HepG2 (cell line): ENCODE data around the gene STK40. TPM values are rescaled to one million over a fixed set of nuclear protein-coding genes. Genes with fewer than 3 reads are reported as not detected.
A peak's percentile ranks its signal among the peaks of the same experiment; 100 is the strongest.

Experiments used
- DMAP1 ChIP-seq: IDR thresholded peaks from 2 replicates; pipeline ENCODE4 v1.6.1; 2016
- EP300 ChIP-seq, 3 experiments: sonication (generic) in 1 of 3; formaldehyde crosslinking in 1 of 3; IDR thresholded peaks; 2 replicates each; pipeline versions ENCODE4 v1.5.1 to v1.6.1; 2011 to 2020; ENCODE audit warnings: low read depth in 2 of 3, low read length in 2 of 3, borderline replicate concordance in 1 of 3, improper control_type of control experiment in 1 of 3, mild to moderate bottlenecking in 1 of 3, missing genetic modification reagents in 1 of 3, moderate library complexity in 1 of 3
- GABPA ChIP-seq, 2 experiments: IDR thresholded peaks; 2 replicates each; pipeline ENCODE4 v1.6.1; 2011 to 2016; ENCODE audit warnings: low read depth in 2 of 2, low read length in 1 of 2, missing biosample characterization in 1 of 2, missing genetic modification characterization in 1 of 2
- JDP2 ChIP-seq: sonication (generic); formaldehyde crosslinking; IDR thresholded peaks from 2 replicates; pipeline ENCODE4 v1.8.1; 2022; ENCODE audit warnings: missing genetic modification reagents, borderline replicate concordance
- KLF16 ChIP-seq, 2 experiments: sonication (generic) in 1 of 2; formaldehyde crosslinking in 1 of 2; IDR thresholded peaks; 2 replicates each; pipeline versions ENCODE4 v1.6.1 to v1.8.0; 2016 to 2023; ENCODE audit warnings: missing genetic modification reagents in 2 of 2, missing compliant biosample characterization in 1 of 2
- MEIS1 ChIP-seq: sonication (generic); formaldehyde crosslinking; IDR thresholded peaks from 2 replicates; pipeline ENCODE4 v1.9.0; 2021; ENCODE audit warnings: mild to moderate bottlenecking, missing genetic modification reagents, moderate library complexity, borderline replicate concordance
- RELA ChIP-seq: sonication (generic); formaldehyde crosslinking; IDR thresholded peaks from 2 replicates; pipeline ENCODE4 v1.4.0; 2020; ENCODE audit warnings: missing genetic modification reagents
- ZBTB7A ChIP-seq: sonication (generic); formaldehyde crosslinking; IDR thresholded peaks from 2 replicates; pipeline ENCODE4 v1.8.0; 2022; ENCODE audit warnings: mild to moderate bottlenecking, missing genetic modification reagents
- ZNF143 ChIP-seq: sonication (generic); formaldehyde crosslinking; IDR thresholded peaks from 2 replicates; pipeline ENCODE4 v1.4.0; 2020; ENCODE audit warnings: missing genetic modification reagents
- ZNF430 ChIP-seq: sonication (generic); formaldehyde crosslinking; IDR thresholded peaks from 2 replicates; pipeline ENCODE4 v1.9.0; 2021; ENCODE audit warnings: mild to moderate bottlenecking, missing genetic modification reagents
- ZNF550 ChIP-seq: sonication (generic); formaldehyde crosslinking; IDR thresholded peaks from 2 replicates; pipeline ENCODE4 v1.4.0; 2020; ENCODE audit warnings: mild to moderate bottlenecking, missing genetic modification reagents, borderline replicate concordance
- ZNF720 ChIP-seq: sonication (generic); formaldehyde crosslinking; IDR thresholded peaks from 2 replicates; pipeline ENCODE4 v1.4.0; 2020; ENCODE audit warnings: missing genetic modification reagents
- polyA plus RNA-seq, 8 experiments: library from polyadenylated mRNA; depleted of rRNA in 3 of 8; stranded (reverse) in 7 of 8; unstranded in 1 of 8; fragments of >200 nt; fragmentation: Illumina TruSeq in 4 of 8; extraction: Trizol in 4 of 8; gene quantifications; 2 replicates each; pipeline versions ENCODE4 v1.2.1 to v1.2.3, GENCODE V29; 2011 to 2016; ENCODE audit warnings: low read depth in 4 of 8, missing spikeins in 1 of 8, mixed read lengths in 1 of 8; ENCODE audit not compliant: insufficient read depth in 1 of 8
- total RNA-seq, 5 experiments: library from RNA; depleted of rRNA; stranded (reverse); fragments of >200 nt; fragmentation: Illumina TruSeq; extraction: Trizol; gene quantifications; 2 replicates each; pipeline ENCODE4 v1.2.3, GENCODE V29; 2016; ENCODE audit warnings: low read depth in 1 of 5
- TF ChIP-seq, protein P1 (sequence below): sonication (generic); formaldehyde crosslinking; IDR thresholded peaks from 2 replicates; pipeline ENCODE4 v1.9.0; 2021; ENCODE audit warnings: mild to moderate bottlenecking, missing genetic modification reagents
- TF ChIP-seq, protein P2 (sequence below): sonication (generic); formaldehyde crosslinking; IDR thresholded peaks from 2 replicates; pipeline ENCODE4 v1.5.0; 2020; ENCODE audit warnings: missing genetic modification reagents
- TF ChIP-seq, protein P3 (sequence below): sonication (generic); formaldehyde crosslinking; IDR thresholded peaks from 2 replicates; pipeline ENCODE4 v1.8.1; 2023; ENCODE audit warnings: mild to moderate bottlenecking, missing genetic modification reagents
- TF ChIP-seq, protein P4 (sequence below): sonication (generic); formaldehyde crosslinking; IDR thresholded peaks from 2 replicates; pipeline ENCODE4 v1.8.0; 2023; ENCODE audit warnings: mild to moderate bottlenecking, missing genetic modification reagents
- TF ChIP-seq, protein P5 (sequence below): sonication (generic); formaldehyde crosslinking; IDR thresholded peaks from 2 replicates; pipeline ENCODE4 v1.4.0; 2020; ENCODE audit warnings: missing genetic modification reagents

The STK40 gene
- total and polyA plus RNA-seq, 2 of the 13 experiments (the other 11 are each of a cell fraction or from before 2014, with no cell fraction given) = 33.8 to 35.1 TPM

DNA sequence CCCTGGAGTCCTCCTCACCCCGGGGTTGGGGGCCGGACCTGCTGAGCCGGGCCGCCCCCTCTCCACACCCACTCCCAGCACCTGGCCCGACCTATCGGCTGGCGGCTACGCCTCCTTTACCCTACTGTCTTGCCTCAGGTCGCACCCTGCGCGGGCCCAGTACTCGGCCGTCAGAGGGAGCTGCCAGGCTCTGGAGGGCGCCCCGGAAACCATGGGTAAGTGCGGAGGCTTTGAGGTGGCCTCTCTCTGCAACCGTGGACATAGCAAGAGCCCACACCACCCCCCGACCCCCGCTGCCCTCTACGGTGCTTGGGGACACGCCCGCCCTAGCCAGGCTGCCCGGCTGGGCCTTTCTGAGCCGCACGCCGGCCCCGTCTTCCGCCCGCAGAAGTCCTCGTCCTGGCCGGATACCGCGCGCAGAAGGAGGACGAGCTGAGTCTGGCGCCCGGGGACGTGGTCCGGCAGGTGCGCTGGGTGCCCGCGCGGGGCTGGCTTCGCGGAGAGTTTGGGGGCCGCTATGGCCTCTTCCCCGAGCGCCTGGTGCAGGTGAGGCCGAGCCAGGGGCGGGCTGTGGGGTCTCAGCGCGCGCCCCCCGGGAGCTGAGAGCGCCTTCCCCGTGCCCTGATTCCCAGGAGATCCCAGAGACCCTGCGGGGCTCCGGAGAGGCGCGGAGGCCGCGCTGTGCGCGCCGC lies 79.4 kb downstream of the STK40 start, which contains the start of gene SH3D21 (continued):
- TF ChIP-seq, protein P1, sequence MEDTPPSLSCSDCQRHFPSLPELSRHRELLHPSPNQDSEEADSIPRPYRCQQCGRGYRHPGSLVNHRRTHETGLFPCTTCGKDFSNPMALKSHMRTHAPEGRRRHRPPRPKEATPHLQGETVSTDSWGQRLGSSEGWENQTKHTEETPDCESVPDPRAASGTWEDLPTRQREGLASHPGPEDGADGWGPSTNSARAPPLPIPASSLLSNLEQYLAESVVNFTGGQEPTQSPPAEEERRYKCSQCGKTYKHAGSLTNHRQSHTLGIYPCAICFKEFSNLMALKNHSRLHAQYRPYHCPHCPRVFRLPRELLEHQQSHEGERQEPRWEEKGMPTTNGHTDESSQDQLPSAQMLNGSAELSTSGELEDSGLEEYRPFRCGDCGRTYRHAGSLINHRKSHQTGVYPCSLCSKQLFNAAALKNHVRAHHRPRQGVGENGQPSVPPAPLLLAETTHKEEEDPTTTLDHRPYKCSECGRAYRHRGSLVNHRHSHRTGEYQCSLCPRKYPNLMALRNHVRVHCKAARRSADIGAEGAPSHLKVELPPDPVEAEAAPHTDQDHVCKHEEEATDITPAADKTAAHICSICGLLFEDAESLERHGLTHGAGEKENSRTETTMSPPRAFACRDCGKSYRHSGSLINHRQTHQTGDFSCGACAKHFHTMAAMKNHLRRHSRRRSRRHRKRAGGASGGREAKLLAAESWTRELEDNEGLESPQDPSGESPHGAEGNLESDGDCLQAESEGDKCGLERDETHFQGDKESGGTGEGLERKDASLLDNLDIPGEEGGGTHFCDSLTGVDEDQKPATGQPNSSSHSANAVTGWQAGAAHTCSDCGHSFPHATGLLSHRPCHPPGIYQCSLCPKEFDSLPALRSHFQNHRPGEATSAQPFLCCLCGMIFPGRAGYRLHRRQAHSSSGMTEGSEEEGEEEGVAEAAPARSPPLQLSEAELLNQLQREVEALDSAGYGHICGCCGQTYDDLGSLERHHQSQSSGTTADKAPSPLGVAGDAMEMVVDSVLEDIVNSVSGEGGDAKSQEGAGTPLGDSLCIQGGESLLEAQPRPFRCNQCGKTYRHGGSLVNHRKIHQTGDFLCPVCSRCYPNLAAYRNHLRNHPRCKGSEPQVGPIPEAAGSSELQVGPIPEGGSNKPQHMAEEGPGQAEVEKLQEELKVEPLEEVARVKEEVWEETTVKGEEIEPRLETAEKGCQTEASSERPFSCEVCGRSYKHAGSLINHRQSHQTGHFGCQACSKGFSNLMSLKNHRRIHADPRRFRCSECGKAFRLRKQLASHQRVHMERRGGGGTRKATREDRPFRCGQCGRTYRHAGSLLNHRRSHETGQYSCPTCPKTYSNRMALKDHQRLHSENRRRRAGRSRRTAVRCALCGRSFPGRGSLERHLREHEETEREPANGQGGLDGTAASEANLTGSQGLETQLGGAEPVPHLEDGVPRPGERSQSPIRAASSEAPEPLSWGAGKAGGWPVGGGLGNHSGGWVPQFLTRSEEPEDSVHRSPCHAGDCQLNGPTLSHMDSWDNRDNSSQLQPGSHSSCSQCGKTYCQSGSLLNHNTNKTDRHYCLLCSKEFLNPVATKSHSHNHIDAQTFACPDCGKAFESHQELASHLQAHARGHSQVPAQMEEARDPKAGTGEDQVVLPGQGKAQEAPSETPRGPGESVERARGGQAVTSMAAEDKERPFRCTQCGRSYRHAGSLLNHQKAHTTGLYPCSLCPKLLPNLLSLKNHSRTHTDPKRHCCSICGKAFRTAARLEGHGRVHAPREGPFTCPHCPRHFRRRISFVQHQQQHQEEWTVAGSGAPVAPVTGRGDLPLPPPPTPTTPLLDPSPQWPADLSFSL (CRISPR knock-in tag) = 0 out of 2 replicates have a peak, but pooled peaks have one; percentile 35
- no peak for TF ChIP-seq EP300 (IDR thresholded peaks at IDR 0.05; ENCODE audit: low read depth in 2 of 2, low read length in 2 of 2)
- no peak for TF ChIP-seq EP300 (CRISPR knock-in tag; IDR thresholded peaks at IDR 0.05; ENCODE audit: borderline replicate concordance)
- no peak for TF ChIP-seq ZNF720 (CRISPR knock-in tag)
- TF ChIP-seq, protein P2, sequence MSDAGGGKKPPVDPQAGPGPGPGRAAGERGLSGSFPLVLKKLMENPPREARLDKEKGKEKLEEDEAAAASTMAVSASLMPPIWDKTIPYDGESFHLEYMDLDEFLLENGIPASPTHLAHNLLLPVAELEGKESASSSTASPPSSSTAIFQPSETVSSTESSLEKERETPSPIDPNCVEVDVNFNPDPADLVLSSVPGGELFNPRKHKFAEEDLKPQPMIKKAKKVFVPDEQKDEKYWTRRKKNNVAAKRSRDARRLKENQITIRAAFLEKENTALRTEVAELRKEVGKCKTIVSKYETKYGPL (CRISPR knock-in tag) = peak; percentile 17; the same call in 1 of the 2 replicates
- TF ChIP-seq ZNF550 (CRISPR knock-in tag) = peak; percentile 78; the same call in 1 of the 2 replicates
- TF ChIP-seq, protein P3, sequence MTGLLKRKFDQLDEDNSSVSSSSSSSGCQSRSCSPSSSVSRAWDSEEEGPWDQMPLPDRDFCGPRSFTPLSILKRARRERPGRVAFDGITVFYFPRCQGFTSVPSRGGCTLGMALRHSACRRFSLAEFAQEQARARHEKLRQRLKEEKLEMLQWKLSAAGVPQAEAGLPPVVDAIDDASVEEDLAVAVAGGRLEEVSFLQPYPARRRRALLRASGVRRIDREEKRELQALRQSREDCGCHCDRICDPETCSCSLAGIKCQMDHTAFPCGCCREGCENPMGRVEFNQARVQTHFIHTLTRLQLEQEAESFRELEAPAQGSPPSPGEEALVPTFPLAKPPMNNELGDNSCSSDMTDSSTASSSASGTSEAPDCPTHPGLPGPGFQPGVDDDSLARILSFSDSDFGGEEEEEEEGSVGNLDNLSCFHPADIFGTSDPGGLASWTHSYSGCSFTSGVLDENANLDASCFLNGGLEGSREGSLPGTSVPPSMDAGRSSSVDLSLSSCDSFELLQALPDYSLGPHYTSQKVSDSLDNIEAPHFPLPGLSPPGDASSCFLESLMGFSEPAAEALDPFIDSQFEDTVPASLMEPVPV (CRISPR knock-in tag) = peak; percentile 56; the same call in 1 of the 2 replicates
- TF ChIP-seq RELA (CRISPR knock-in tag) = no peak
- TF ChIP-seq KLF16 (CRISPR knock-in tag; IDR thresholded peaks at IDR 0.05) = no peak; a peak in 1 of 4 replicates
- TF ChIP-seq, protein P4, sequence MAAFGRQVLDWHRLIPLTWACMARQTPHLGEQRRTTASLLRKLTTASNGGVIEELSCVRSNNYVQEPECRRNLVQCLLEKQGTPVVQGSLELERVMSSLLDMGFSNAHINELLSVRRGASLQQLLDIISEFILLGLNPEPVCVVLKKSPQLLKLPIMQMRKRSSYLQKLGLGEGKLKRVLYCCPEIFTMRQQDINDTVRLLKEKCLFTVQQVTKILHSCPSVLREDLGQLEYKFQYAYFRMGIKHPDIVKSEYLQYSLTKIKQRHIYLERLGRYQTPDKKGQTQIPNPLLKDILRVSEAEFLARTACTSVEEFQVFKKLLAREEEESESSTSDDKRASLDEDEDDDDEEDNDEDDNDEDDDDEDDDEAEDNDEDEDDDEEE (CRISPR knock-in tag) = peak; percentile 36; the same call in 1 of the 2 replicates
- peak; percentile 27; the same call in 1 of the 2 replicates for TF ChIP-seq ZNF430
- TF ChIP-seq MEIS1 (CRISPR knock-in tag) = no peak; the same call in 1 of the 2 replicates
- TF ChIP-seq, protein P5, sequence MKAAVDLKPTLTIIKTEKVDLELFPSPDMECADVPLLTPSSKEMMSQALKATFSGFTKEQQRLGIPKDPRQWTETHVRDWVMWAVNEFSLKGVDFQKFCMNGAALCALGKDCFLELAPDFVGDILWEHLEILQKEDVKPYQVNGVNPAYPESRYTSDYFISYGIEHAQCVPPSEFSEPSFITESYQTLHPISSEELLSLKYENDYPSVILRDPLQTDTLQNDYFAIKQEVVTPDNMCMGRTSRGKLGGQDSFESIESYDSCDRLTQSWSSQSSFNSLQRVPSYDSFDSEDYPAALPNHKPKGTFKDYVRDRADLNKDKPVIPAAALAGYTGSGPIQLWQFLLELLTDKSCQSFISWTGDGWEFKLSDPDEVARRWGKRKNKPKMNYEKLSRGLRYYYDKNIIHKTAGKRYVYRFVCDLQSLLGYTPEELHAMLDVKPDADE = 0 out of 2 replicates have a peak, but pooled peaks have one; percentile 13
- TF ChIP-seq GABPA (IDR thresholded peaks at IDR 0.05; ENCODE audit: low read depth, low read length) = no peak
- TF ChIP-seq GABPA (CRISPR knock-in tag; IDR thresholded peaks at IDR 0.05; ENCODE audit: low read depth) = no peak
- no peak for TF ChIP-seq ZNF143 (CRISPR knock-in tag)
- no peak for TF ChIP-seq ZBTB7A (CRISPR knock-in tag)
- peak; percentile 51; the same call in 1 of the 2 replicates for TF ChIP-seq DMAP1 (CRISPR knock-in tag)
- no peak for TF ChIP-seq JDP2 (CRISPR knock-in tag)
